SU-DHL-6 (cell line): Measurements from ENCODE around the gene CPT1C.

Experiments used
- H2AFZ ChIP-seq: fragments of 200-600 bp; sonication (generic); 2 replicates; pipeline ENCODE4 v1.6.1; 2014; ENCODE audit warnings: low read depth, mild to moderate bottlenecking, moderate library complexity, mixed read lengths, antibody characterized with exemption, low read length; ENCODE audit not compliant: severe bottlenecking
- H3F3A ChIP-seq: fragments of 200-600 bp; shearing (Covaris generic); 2 replicates; pipeline ENCODE4 v1.6.0; 2016; ENCODE audit warnings: antibody characterized with exemption, mild to moderate bottlenecking; ENCODE audit not compliant: insufficient read depth
- H3K27ac ChIP-seq: fragments of 200-600 bp; sonication (generic); 2 replicates; pipeline ENCODE4 v1.5.1; 2016; ENCODE audit warnings: low read depth, mild to moderate bottlenecking, low read length, moderate library complexity, mixed read lengths
- H3K27me3 ChIP-seq: fragments of 200-600 bp; sonication (generic), shearing (Covaris generic); 2 replicates; pipeline ENCODE4 v1.6.0; 2014; ENCODE audit warnings: mild to moderate bottlenecking, low read length
- H3K36me3 ChIP-seq: fragments of 200-600 bp; sonication (generic); 2 replicates; pipeline ENCODE4 v1.6.1; 2014; ENCODE audit warnings: mild to moderate bottlenecking, low read length, mixed read lengths
- H3K4me2 ChIP-seq: fragments of 300-600, 200-600 bp; shearing (Covaris generic), sonication (generic); 2 replicates; pipeline ENCODE4 v1.6.0; 2014; ENCODE audit warnings: low read length, low read depth, mild to moderate bottlenecking; ENCODE audit not compliant: poor library complexity, severe bottlenecking
- H3K4me3 ChIP-seq: fragments of 200-600 bp; sonication (generic); 2 replicates; pipeline ENCODE4 v1.5.1; 2014; ENCODE audit warnings: antibody characterized with exemption, low read length, mild to moderate bottlenecking, mixed read lengths; ENCODE audit not compliant: insufficient read depth, poor library complexity, severe bottlenecking
- H3K79me2 ChIP-seq: fragments of 200-600 bp; sonication (generic); 2 replicates; pipeline ENCODE4 v1.6.1; 2014; ENCODE audit warnings: mild to moderate bottlenecking, low read length, moderate library complexity; ENCODE audit not compliant: insufficient read depth
- H3K9ac ChIP-seq: fragments of 200-600 bp; sonication (generic); 2 replicates; pipeline ENCODE4 v1.7.0; 2014; ENCODE audit warnings: mild to moderate bottlenecking, low read length
- H3K9me2 ChIP-seq: fragments of 200-600 bp; sonication (generic); replicated peaks from 2 replicates; pipeline ENCODE4 v1.6.1; 2014; ENCODE audit warnings: low read length; ENCODE audit not compliant: insufficient read depth
- H3K9me3 ChIP-seq: fragments of 200-600 bp; sonication (generic); 2 replicates; pipeline ENCODE4 v1.6.1; 2014; ENCODE audit warnings: low read length, mixed read lengths; ENCODE audit not compliant: insufficient read depth
- H4K20me1 ChIP-seq: fragments of 200-600 bp; sonication (generic); 2 replicates; pipeline ENCODE4 v1.6.1; 2014; ENCODE audit warnings: low read depth, mild to moderate bottlenecking, antibody characterized with exemption, low read length, moderate library complexity, mixed read lengths
- EZH2phosphoT487 ChIP-seq: fragments of 200-600 bp; sonication (generic), shearing (Covaris generic); conservative IDR thresholded peaks from 2 replicates; pipeline ENCODE4 v1.6.1; 2018; ENCODE audit warnings: mild to moderate bottlenecking, antibody characterized with exemption, low read length, moderate library complexity, mixed read lengths
- TF ChIP-seq, protein P1 (sequence below): fragments of 200-600 bp; sonication (generic); IDR thresholded peaks from one replicate; pipeline ENCODE4 v1.5.1; 2017; ENCODE audit warnings: antibody characterized with exemption, mild to moderate bottlenecking, low read length, moderate library complexity; ENCODE audit not compliant: insufficient read depth, poor library complexity, severe bottlenecking

CPT1C gene

GRCh38 chr19:49680421-49681351 is 10.2 kb upstream of the CPT1C start:
- H3K27me3 ChIP-seq, result no peaks in the 10 kb centered on the region
- H3K27ac ChIP-seq, result peak overlapping the region; percentile 27
- no peaks in the 10 kb centered on the region for H3K9me3 ChIP-seq
- no peak overlapping the region for H2AFZ ChIP-seq
- H3K4me2 ChIP-seq, result peak overlapping the region; percentile 70
- H3K9ac ChIP-seq, result peak overlapping the region; percentile 97
- peaks cover 15% of the 10 kb centered on the region for H3F3A ChIP-seq
- H3K36me3 ChIP-seq, result peaks cover 19% of the 10 kb centered on the region
- H3K4me3 ChIP-seq, result peak overlapping the region; percentile 12
- H4K20me1 ChIP-seq, result peaks cover 10% of the 10 kb centered on the region; the same call in 1 of the 2 replicates
- H3K79me2 ChIP-seq, result peaks cover 50% of the 10 kb centered on the region
- no peaks in the 10 kb centered on the region for H3K9me2 ChIP-seq
- TF ChIP-seq EZH2phosphoT487, result no peak
- TF ChIP-seq, protein P1, sequence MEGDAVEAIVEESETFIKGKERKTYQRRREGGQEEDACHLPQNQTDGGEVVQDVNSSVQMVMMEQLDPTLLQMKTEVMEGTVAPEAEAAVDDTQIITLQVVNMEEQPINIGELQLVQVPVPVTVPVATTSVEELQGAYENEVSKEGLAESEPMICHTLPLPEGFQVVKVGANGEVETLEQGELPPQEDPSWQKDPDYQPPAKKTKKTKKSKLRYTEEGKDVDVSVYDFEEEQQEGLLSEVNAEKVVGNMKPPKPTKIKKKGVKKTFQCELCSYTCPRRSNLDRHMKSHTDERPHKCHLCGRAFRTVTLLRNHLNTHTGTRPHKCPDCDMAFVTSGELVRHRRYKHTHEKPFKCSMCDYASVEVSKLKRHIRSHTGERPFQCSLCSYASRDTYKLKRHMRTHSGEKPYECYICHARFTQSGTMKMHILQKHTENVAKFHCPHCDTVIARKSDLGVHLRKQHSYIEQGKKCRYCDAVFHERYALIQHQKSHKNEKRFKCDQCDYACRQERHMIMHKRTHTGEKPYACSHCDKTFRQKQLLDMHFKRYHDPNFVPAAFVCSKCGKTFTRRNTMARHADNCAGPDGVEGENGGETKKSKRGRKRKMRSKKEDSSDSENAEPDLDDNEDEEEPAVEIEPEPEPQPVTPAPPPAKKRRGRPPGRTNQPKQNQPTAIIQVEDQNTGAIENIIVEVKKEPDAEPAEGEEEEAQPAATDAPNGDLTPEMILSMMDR, result peak; percentile 93

GRCh38 chr19:49681830-49682229 is 9.1 kb upstream of the CPT1C start:
- Histone ChIP-seq H3K27ac (no peak overlapping the region), H3F3A (peaks cover 10% of the 10 kb centered on the region), H2AFZ (no peak overlapping the region), H3K9me3 (no peaks in the 10 kb centered on the region), H3K4me3 (no peak overlapping the region), H3K9me2 (no peaks in the 10 kb centered on the region), H3K27me3 (no peaks in the 10 kb centered on the region), H3K79me2 (peaks cover 50% of the 10 kb centered on the region), H4K20me1 (peaks cover 10% of the 10 kb centered on the region; the same call in 1 of the 2 replicates), H3K4me2 (no peak overlapping the region), H3K36me3 (peaks cover 19% of the 10 kb centered on the region), H3K9ac (no peak overlapping the region)
- TF ChIP-seq, protein P1, result no peak
- TF ChIP-seq EZH2phosphoT487, result no peak

- Histone ChIP-seq H3F3A (peaks cover 10% of the 10 kb centered on the region), H3K9me2 (no peaks in the 10 kb centered on the region), H3K9ac (no peak overlapping the region), H3K36me3 (peaks cover 19% of the 10 kb centered on the region), H3K4me2 (no peak overlapping the region), H3K27me3 (no peaks in the 10 kb centered on the region), H3K27ac (no peak overlapping the region), H3K79me2 (peaks cover 48% of the 10 kb centered on the region), H3K9me3 (no peaks in the 10 kb centered on the region), H3K4me3 (no peak overlapping the region), H2AFZ (no peak overlapping the region), H4K20me1 (peaks cover 10% of the 10 kb centered on the region; the same call in 1 of the 2 replicates)
- TF ChIP-seq, protein P1, result no peak
- no peak for TF ChIP-seq EZH2phosphoT487
Measured at GRCh38 chr19:49682274-49682673, 8.6 kb upstream of the CPT1C start.
